Endothelial cell of umbilical vein (primary cell): Measurements from ENCODE around the gene NUP214.

ENCODE experiments used
- CTCF ChIP-seq, 2 donors: IDR thresholded peaks; 1 replicate in 1 of 2; 2 replicates in 1 of 2; pipeline ENCODE4 v1.5.1; 2011; ENCODE audit warnings: low read length in 2 of 2, mild to moderate bottlenecking in 2 of 2, moderate library complexity in 2 of 2, control low read depth in 1 of 2, inconsistent platforms in 1 of 2, low read depth in 1 of 2; ENCODE audit not compliant: insufficient read depth in 1 of 2; ENCODE audit errors: extremely low read depth in 1 of 2
- POLR2A ChIP-seq: IDR thresholded peaks from 2 replicates; pipeline ENCODE4 v1.6.1; 2012; ENCODE audit warnings: low read depth, mild to moderate bottlenecking, control low read depth, low read length
- POLR2AphosphoS5 ChIP-seq: IDR thresholded peaks from 2 replicates; pipeline ENCODE4 v1.6.1; 2012; ENCODE audit warnings: low read depth, mild to moderate bottlenecking, control low read depth, low read length, moderate library complexity; ENCODE audit not compliant: insufficient read depth

GRCh38 chr9:131097948-131098278 is 27.5 kb upstream of the NUP214 start:
- TF ChIP-seq CTCF (IDR thresholded peaks at IDR 0.05; ENCODE audit: extremely low read depth in 1 of 2, insufficient read depth in 1 of 2, low read depth in 1 of 2, low read length in 2 of 2) (no peak), POLR2A (no peak), POLR2AphosphoS5 (no peak)
